ENCODE data around the gene IER2.

Gene IER2

GRCh38 chr19:13110099-13110610, 40.1 kb upstream of the IER2 start:
- no peak overlapping the region for H3K9ac ChIP-seq (ENCODE audit: low read depth, low read length)
- H3K36me3 ChIP-seq (ENCODE audit: insufficient read depth, low read depth, low read length): peaks cover 52% of the 10 kb centered on the region
- H3K27me3 ChIP-seq (ENCODE audit: insufficient read depth, low read length): no peaks in the 10 kb centered on the region

GRCh38 chr19:13112555-13112954, 37.7 kb upstream of the IER2 start:
- no peak overlapping the region for H3K4me3 ChIP-seq (ENCODE audit: low read length)
- H3K9ac ChIP-seq (ENCODE audit: low read depth, low read length): no peak overlapping the region
- peaks cover 43% of the 10 kb centered on the region for H3K36me3 ChIP-seq (ENCODE audit: insufficient read depth, low read depth, low read length)
- no peaks in the 10 kb centered on the region for H3K4me1 ChIP-seq (ENCODE audit: insufficient read depth, low read length)
- no peaks in the 10 kb centered on the region for H3K27me3 ChIP-seq (ENCODE audit: insufficient read depth, low read length)
- H3K27ac ChIP-seq (ENCODE audit: low read length): no peak overlapping the region
- no peaks in the 10 kb centered on the region for H3K9me3 ChIP-seq (ENCODE audit: insufficient read depth, low read depth, low read length)

More at GRCh38 chr19:13110099-13110610, 40.1 kb upstream of the IER2 start:
- Histone ChIP-seq H3K4me3 (ENCODE audit: low read length) (no peak overlapping the region), H3K27ac (ENCODE audit: low read length) (no peak overlapping the region), H3K4me1 (ENCODE audit: insufficient read depth, low read length) (no peaks in the 10 kb centered on the region), H3K9me3 (ENCODE audit: insufficient read depth, low read depth, low read length) (no peaks in the 10 kb centered on the region)

GRCh38 chr19:13115936-13116281, 34.3 kb upstream of the IER2 start:
- Histone ChIP-seq H3K4me1 (ENCODE audit: insufficient read depth, low read length) (peaks cover 18% of the 10 kb centered on the region), H3K27ac (ENCODE audit: low read length) (no peak overlapping the region), H3K9me3 (ENCODE audit: insufficient read depth, low read depth, low read length) (no peaks in the 10 kb centered on the region), H3K36me3 (ENCODE audit: insufficient read depth, low read depth, low read length) (peaks cover 36% of the 10 kb centered on the region), H3K27me3 (ENCODE audit: insufficient read depth, low read length) (no peaks in the 10 kb centered on the region), H3K9ac (ENCODE audit: low read depth, low read length) (peak overlapping the region; percentile 94), H3K4me3 (ENCODE audit: low read length) (peak overlapping the region; percentile 95)

GRCh38 chr19:13116282-13117175, 33.7 kb upstream of the IER2 start, which contains the start of gene TRMT1:
Gene TRMT1 (minus strand): TSS chr19:13116740. CDS start chr19:13116399, 341 bp downstream.
- H3K36me3 ChIP-seq (ENCODE audit: insufficient read depth, low read depth, low read length): peaks cover 40% of the 10 kb centered on the region
- H3K9me3 ChIP-seq (ENCODE audit: insufficient read depth, low read depth, low read length): no peaks in the 10 kb centered on the region

GRCh38 chr19:13117176-13117771, 32.9 kb upstream of the IER2 start:
- Histone ChIP-seq H3K27ac (ENCODE audit: low read length) (no peak overlapping the region), H3K36me3 (ENCODE audit: insufficient read depth, low read depth, low read length) (peaks cover 47% of the 10 kb centered on the region), H3K27me3 (ENCODE audit: insufficient read depth, low read length) (no peaks in the 10 kb centered on the region), H3K9ac (ENCODE audit: low read depth, low read length) (peak overlapping the region; percentile 94; the same call in 1 of the 2 replicates), H3K4me3 (ENCODE audit: low read length) (peak overlapping the region; percentile 95), H3K4me1 (ENCODE audit: insufficient read depth, low read length) (peaks cover 18% of the 10 kb centered on the region), H3K9me3 (ENCODE audit: insufficient read depth, low read depth, low read length) (no peaks in the 10 kb centered on the region)

More at GRCh38 chr19:13116282-13117175, 33.7 kb upstream of the IER2 start, which contains the start of gene TRMT1:
- no peaks in the 10 kb centered on the region for H3K27me3 ChIP-seq (ENCODE audit: insufficient read depth, low read length)
- peak within 1 kb of the TSS; percentile 95 for H3K4me3 ChIP-seq (ENCODE audit: low read length)
- H3K9ac ChIP-seq (ENCODE audit: low read depth, low read length): peak within 1 kb of the TSS; percentile 94
- peaks cover 18% of the 10 kb centered on the region for H3K4me1 ChIP-seq (ENCODE audit: insufficient read depth, low read length)
- H3K27ac ChIP-seq (ENCODE audit: low read length): no peak within 1 kb of the TSS

- Histone ChIP-seq H3K4me1 (ENCODE audit: insufficient read depth, low read length) (peaks cover 18% of the 10 kb centered on the region), H3K9me3 (ENCODE audit: insufficient read depth, low read depth, low read length) (no peaks in the 10 kb centered on the region), H3K4me3 (ENCODE audit: low read length) (peak within 1 kb of the TSS; percentile 95), H3K36me3 (ENCODE audit: insufficient read depth, low read depth, low read length) (peaks cover 41% of the 10 kb centered on the region), H3K27ac (ENCODE audit: low read length) (peak within 1 kb of the TSS; percentile 80), H3K27me3 (ENCODE audit: insufficient read depth, low read length) (no peaks in the 10 kb centered on the region), H3K9ac (ENCODE audit: low read depth, low read length) (peak within 1 kb of the TSS; percentile 95)
These were observed 32.3 kb upstream of the IER2 start, which contains the start of gene NACC1 for GRCh38 chr19:13117772-13118423. Gene NACC1 (plus strand): TSS chr19:13118264. CDS start chr19:13135208, 16,944 bp downstream.

GRCh38 chr19:13118424-13119193, 31.6 kb upstream of the IER2 start:
- Histone ChIP-seq H3K4me1 (ENCODE audit: insufficient read depth, low read length) (peaks cover 18% of the 10 kb centered on the region), H3K9ac (ENCODE audit: low read depth, low read length) (peak overlapping the region; percentile 95), H3K4me3 (ENCODE audit: low read length) (peak overlapping the region; percentile 82), H3K27me3 (ENCODE audit: insufficient read depth, low read length) (no peaks in the 10 kb centered on the region), H3K9me3 (ENCODE audit: insufficient read depth, low read depth, low read length) (no peaks in the 10 kb centered on the region), H3K27ac (ENCODE audit: low read length) (peak overlapping the region; percentile 80), H3K36me3 (ENCODE audit: insufficient read depth, low read depth, low read length) (peaks cover 36% of the 10 kb centered on the region)

- H3K27me3 ChIP-seq (ENCODE audit: insufficient read depth, low read length): no peaks in the 10 kb centered on the region
- peak overlapping the region; percentile 82 for H3K4me3 ChIP-seq (ENCODE audit: low read length)
- H3K9ac ChIP-seq (ENCODE audit: low read depth, low read length): peak overlapping the region; percentile 81; the same call in 1 of the 2 replicates
- no peaks in the 10 kb centered on the region for H3K9me3 ChIP-seq (ENCODE audit: insufficient read depth, low read depth, low read length)
- H3K4me1 ChIP-seq (ENCODE audit: insufficient read depth, low read length): peaks cover 18% of the 10 kb centered on the region
- H3K27ac ChIP-seq (ENCODE audit: low read length): peak overlapping the region; percentile 32
- H3K36me3 ChIP-seq (ENCODE audit: insufficient read depth, low read depth, low read length): peaks cover 33% of the 10 kb centered on the region
These were observed 30.6 kb upstream of the IER2 start for GRCh38 chr19:13119627-13120026.

GRCh38 chr19:13120031-13120430, 30.2 kb upstream of the IER2 start:
- no peaks in the 10 kb centered on the region for H3K9me3 ChIP-seq (ENCODE audit: insufficient read depth, low read depth, low read length)
- H3K9ac ChIP-seq (ENCODE audit: low read depth, low read length): peak overlapping the region; percentile 10; the same call in 1 of the 2 replicates
- no peaks in the 10 kb centered on the region for H3K27me3 ChIP-seq (ENCODE audit: insufficient read depth, low read length)
- peaks cover 18% of the 10 kb centered on the region for H3K4me1 ChIP-seq (ENCODE audit: insufficient read depth, low read length)
- peak overlapping the region; percentile 82; the same call in 1 of the 2 replicates for H3K4me3 ChIP-seq (ENCODE audit: low read length)
- no peak overlapping the region for H3K27ac ChIP-seq (ENCODE audit: low read length)
- H3K36me3 ChIP-seq (ENCODE audit: insufficient read depth, low read depth, low read length): peaks cover 29% of the 10 kb centered on the region

GRCh38 chr19:13120817-13121216, 29.4 kb upstream of the IER2 start:
- Histone ChIP-seq H3K9me3 (ENCODE audit: insufficient read depth, low read depth, low read length) (no peaks in the 10 kb centered on the region), H3K4me3 (ENCODE audit: low read length) (peak overlapping the region; percentile 82; the same call in 1 of the 2 replicates), H3K4me1 (ENCODE audit: insufficient read depth, low read length) (peaks cover 18% of the 10 kb centered on the region), H3K9ac (ENCODE audit: low read depth, low read length) (peak overlapping the region; percentile 10; the same call in 1 of the 2 replicates), H3K27ac (ENCODE audit: low read length) (no peak overlapping the region), H3K36me3 (ENCODE audit: insufficient read depth, low read depth, low read length) (peaks cover 28% of the 10 kb centered on the region), H3K27me3 (ENCODE audit: insufficient read depth, low read length) (no peaks in the 10 kb centered on the region)
